Adrenal gland (tissue), 5 donors: ENCODE measurements around the gene INSM1.

Experiments used
- POLR2A ChIP-seq, 2 donors: fragments of 450-650 bp; IDR thresholded peaks; one replicate each; pipeline ENCODE4 v1.6.1; 2017; ENCODE audit warnings: antibody characterized with exemption in 2 of 2, mild to moderate bottlenecking in 2 of 2, moderate library complexity in 1 of 2
- TF ChIP-seq, protein P1 (sequence below), 6 experiments: fragments of 450-650 bp in 4 of 6; fragments of 200-600 bp in 2 of 6; sonication (generic) in 1 of 6; IDR thresholded peaks; 1 replicate in 5 of 6; 2 replicates in 1 of 6; pipeline versions ENCODE4 v1.5.1 to v1.8.0; 2016 to 2021; ENCODE audit warnings: antibody characterized with exemption in 6 of 6, mild to moderate bottlenecking in 2 of 6, moderate library complexity in 1 of 6
- donor health status: DM: no; HTN: no; CAD: no.

- no peak for TF ChIP-seq POLR2A (IDR thresholded peaks at IDR 0.05)
- TF ChIP-seq, protein P1, sequence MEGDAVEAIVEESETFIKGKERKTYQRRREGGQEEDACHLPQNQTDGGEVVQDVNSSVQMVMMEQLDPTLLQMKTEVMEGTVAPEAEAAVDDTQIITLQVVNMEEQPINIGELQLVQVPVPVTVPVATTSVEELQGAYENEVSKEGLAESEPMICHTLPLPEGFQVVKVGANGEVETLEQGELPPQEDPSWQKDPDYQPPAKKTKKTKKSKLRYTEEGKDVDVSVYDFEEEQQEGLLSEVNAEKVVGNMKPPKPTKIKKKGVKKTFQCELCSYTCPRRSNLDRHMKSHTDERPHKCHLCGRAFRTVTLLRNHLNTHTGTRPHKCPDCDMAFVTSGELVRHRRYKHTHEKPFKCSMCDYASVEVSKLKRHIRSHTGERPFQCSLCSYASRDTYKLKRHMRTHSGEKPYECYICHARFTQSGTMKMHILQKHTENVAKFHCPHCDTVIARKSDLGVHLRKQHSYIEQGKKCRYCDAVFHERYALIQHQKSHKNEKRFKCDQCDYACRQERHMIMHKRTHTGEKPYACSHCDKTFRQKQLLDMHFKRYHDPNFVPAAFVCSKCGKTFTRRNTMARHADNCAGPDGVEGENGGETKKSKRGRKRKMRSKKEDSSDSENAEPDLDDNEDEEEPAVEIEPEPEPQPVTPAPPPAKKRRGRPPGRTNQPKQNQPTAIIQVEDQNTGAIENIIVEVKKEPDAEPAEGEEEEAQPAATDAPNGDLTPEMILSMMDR (IDR thresholded peaks at IDR 0.05) = no peak
These were observed 41.4 kb downstream of the INSM1 start for GRCh38 chr20:20409331-20409730.
